Fibroblast of upper back skin (primary cell): ENCODE measurements around the gene BRD4.

ENCODE experiments used
- DNase-seq: peaks from one replicate; pipeline ENCODE4 v3.0.0-alpha.2; 2013

The BRD4 gene

DNA sequence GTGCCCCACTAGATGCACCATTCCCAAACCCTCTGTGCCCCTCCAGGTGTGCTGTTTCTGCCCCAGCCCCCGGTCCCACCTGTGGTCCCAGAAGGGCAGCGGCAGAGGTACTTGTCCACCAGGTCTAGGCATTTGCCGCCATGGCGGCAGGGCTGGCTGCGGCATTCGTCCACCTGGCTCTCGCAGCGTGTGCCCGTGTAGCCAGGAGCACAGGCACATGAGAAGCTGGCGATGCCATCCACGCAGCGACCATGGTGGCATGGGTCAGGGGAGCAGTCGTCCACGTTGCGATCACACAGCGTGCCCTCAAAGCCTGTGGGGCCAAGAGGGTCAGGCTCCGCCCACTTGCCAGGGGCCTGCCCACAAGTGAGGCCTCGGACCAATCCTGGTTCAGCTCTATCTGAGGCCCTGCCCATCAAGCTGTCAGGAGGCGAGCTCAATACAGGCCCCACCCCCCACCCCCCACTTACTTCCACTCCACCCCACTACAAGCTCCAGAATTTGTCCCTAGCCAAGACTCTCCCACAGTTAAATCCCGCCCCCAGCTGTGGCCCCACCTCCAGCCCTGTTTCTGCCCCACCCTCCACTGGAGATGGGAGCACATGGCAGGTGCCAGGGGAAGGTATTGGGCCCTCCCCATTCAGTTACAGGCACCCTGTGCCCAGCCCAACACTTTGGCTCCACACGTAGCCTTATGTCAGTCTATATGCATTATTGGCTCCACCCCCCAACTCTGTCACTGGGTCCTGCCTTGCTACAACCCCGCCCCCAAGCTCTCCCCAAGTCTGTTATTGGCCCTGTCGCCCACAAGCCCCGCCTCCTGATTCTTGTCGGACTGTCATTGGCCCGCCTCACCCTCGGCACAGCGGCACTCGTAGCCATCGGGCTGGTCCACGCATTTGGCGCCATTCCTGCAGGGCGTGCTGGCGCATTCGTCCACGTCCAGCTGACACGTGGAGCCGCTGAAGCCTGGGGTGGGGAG is 145.0 kb downstream of the BRD4 start:
- no peak for DNase-seq
